ENCODE data around the gene ADRA1B. TPM values are rescaled to one million over a fixed set of nuclear protein-coding genes. Genes with fewer than 3 reads are reported as not detected.
"Not testable (repeated sequence)": the region's sequence is repeated elsewhere in the genome, so short reads cannot be mapped to it uniquely, and the experiment has no call there.

ADRA1B gene
- total RNA-seq, 1 donor from 2014 or later = 2.5 TPM

- H3K4me1 ChIP-seq = peaks cover 9% of the 10 kb centered on the region
- no peak for DNase-seq
- no peaks in the 10 kb centered on the region for H3K36me3 ChIP-seq
- peak; percentile 36 for TF ChIP-seq CTCF (IDR thresholded peaks at IDR 0.05; ENCODE audit: borderline replicate concordance)
- H3K27me3 ChIP-seq (ENCODE audit: low read depth) = peaks cover 69% of the 10 kb centered on the region
- no peak overlapping the region for H3K4me3 ChIP-seq
- H3K9me3 ChIP-seq (replicated peaks) = peaks cover 20% of the 10 kb centered on the region
- no peak overlapping the region for H3K27ac ChIP-seq (replicated peaks)
- intact Hi-C loops (cut with micrococcal nuclease) = no loop called here
These were observed 74.2 kb downstream of the ADRA1B start for GRCh38 chr5:159990506-159990905.

- Histone ChIP-seq H3K27me3 (ENCODE audit: low read depth) (peaks cover 50% of the 10 kb centered on the region), H3K4me3 (no peak overlapping the region), H3K36me3 (no peaks in the 10 kb centered on the region), H3K4me1 (peaks cover under 1% of the 10 kb centered on the region), H3K27ac (replicated peaks) (no peak overlapping the region), H3K9me3 (replicated peaks) (peaks cover 20% of the 10 kb centered on the region)
- no peak for DNase-seq
- TF ChIP-seq CTCF (IDR thresholded peaks at IDR 0.05; ENCODE audit: borderline replicate concordance) = no peak
- intact Hi-C loops (cut with micrococcal nuclease) = no loop called here
These were observed 76.3 kb downstream of the ADRA1B start for GRCh38 chr5:159992566-159992965.

- no peak for DNase-seq
- intact Hi-C loops (cut with micrococcal nuclease) = no loop called here
- TF ChIP-seq CTCF (IDR thresholded peaks at IDR 0.05; ENCODE audit: borderline replicate concordance) = no peak
- Histone ChIP-seq H3K4me1 (no peaks in the 10 kb centered on the region), H3K9me3 (replicated peaks) (peaks cover 20% of the 10 kb centered on the region), H3K4me3 (no peak overlapping the region), H3K27me3 (ENCODE audit: low read depth) (peaks cover 44% of the 10 kb centered on the region), H3K27ac (replicated peaks) (no peak overlapping the region), H3K36me3 (no peaks in the 10 kb centered on the region)
These were observed 76.9 kb downstream of the ADRA1B start for GRCh38 chr5:159993194-159993593.

GRCh38 chr5:159995907-159996306 is 79.6 kb downstream of the ADRA1B start:
- intact Hi-C loops (cut with micrococcal nuclease) = no loop called here
- Histone ChIP-seq H3K4me1 (no peaks in the 10 kb centered on the region), H3K4me3 (no peak overlapping the region), H3K36me3 (no peaks in the 10 kb centered on the region), H3K9me3 (replicated peaks) (peaks cover 20% of the 10 kb centered on the region), H3K27me3 (ENCODE audit: low read depth) (peaks cover 34% of the 10 kb centered on the region), H3K27ac (replicated peaks) (no peak overlapping the region)
- TF ChIP-seq CTCF (IDR thresholded peaks at IDR 0.05; ENCODE audit: borderline replicate concordance) = no peak
- no peak for DNase-seq

GRCh38 chr5:160001457-160001856 is 85.2 kb downstream of the ADRA1B start:
- Histone ChIP-seq H3K4me1 (no peaks in the 10 kb centered on the region), H3K27me3 (ENCODE audit: low read depth) (peaks cover 17% of the 10 kb centered on the region), H3K9me3 (replicated peaks) (no peaks in the 10 kb centered on the region), H3K27ac (replicated peaks) (no peak overlapping the region), H3K36me3 (no peaks in the 10 kb centered on the region), H3K4me3 (no peak overlapping the region)
- no peak for DNase-seq
- intact Hi-C loops (cut with micrococcal nuclease) = no loop called here
- no peak for TF ChIP-seq CTCF (IDR thresholded peaks at IDR 0.05; ENCODE audit: borderline replicate concordance)

- no peak overlapping the region for H3K4me3 ChIP-seq
- intact Hi-C loops (cut with micrococcal nuclease) = no loop called here
- no peak for TF ChIP-seq CTCF (IDR thresholded peaks at IDR 0.05; ENCODE audit: borderline replicate concordance)
These were observed 91.2 kb downstream of the ADRA1B start for GRCh38 chr5:160007514-160007913.

GRCh38 chr5:160008529-160008876 is 92.2 kb downstream of the ADRA1B start:
- H3K27me3 ChIP-seq (ENCODE audit: low read depth); intact Hi-C loops (cut with micrococcal nuclease); DNase-seq; H3K9me3 ChIP-seq (replicated peaks): not testable (repeated sequence)
- Histone ChIP-seq H3K27ac (replicated peaks) (peak overlapping the region; percentile 74), H3K4me1 (peaks cover 30% of the 10 kb centered on the region), H3K4me3 (peak overlapping the region; percentile 73), H3K36me3 (peaks cover 28% of the 10 kb centered on the region)

More at GRCh38 chr5:160007514-160007913, 91.2 kb downstream of the ADRA1B start:
- H3K27me3 ChIP-seq (ENCODE audit: low read depth) = no peaks in the 10 kb centered on the region
- DNase-seq = no peak
- peaks cover 18% of the 10 kb centered on the region for H3K36me3 ChIP-seq
- H3K4me1 ChIP-seq = peaks cover 30% of the 10 kb centered on the region
- no peak overlapping the region for H3K27ac ChIP-seq (replicated peaks)
- no peaks in the 10 kb centered on the region for H3K9me3 ChIP-seq (replicated peaks)
